ENCODE measurements around the gene KLF11.

DNA sequence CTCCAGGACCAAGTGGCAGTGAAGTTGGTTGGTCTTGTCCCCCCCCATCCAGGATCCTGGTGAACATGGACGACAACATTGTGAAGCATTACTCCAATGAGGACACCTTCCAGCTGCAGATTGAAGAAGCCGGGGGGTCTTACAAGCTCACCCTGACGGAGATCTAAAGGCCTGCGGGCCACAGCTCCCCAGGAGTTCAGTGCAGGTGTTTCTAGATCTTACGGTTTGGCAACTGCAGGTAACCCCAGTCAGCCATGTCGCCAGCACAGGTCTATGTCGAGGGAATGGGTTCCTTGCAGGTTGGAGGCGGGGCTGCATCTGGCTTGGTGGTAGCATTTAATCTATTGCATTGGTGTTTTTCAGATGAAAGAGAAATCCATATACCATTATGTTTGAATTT is 42.8 kb upstream of the KLF11 start:
- no peak for TF ChIP-seq EP300 (IDR thresholded peaks at IDR 0.05; ENCODE audit: borderline replicate concordance)
- TF ChIP-seq YY1 (IDR thresholded peaks at IDR 0.05; ENCODE audit: low read depth): no peak
- TF ChIP-seq, protein P1, sequence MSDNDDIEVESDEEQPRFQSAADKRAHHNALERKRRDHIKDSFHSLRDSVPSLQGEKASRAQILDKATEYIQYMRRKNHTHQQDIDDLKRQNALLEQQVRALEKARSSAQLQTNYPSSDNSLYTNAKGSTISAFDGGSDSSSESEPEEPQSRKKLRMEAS (IDR thresholded peaks at IDR 0.05): no peak
- TF ChIP-seq TAF1 (IDR thresholded peaks at IDR 0.05; ENCODE audit: low read depth): no peak
- TF ChIP-seq CREB1 (IDR thresholded peaks at IDR 0.05; ENCODE audit: low read depth): no peak
- no peak for TF ChIP-seq FOXM1 (IDR thresholded peaks at IDR 0.05; ENCODE audit: borderline replicate concordance, low read depth)
- TF ChIP-seq CEBPB (IDR thresholded peaks at IDR 0.05): no peak
- no peak for TF ChIP-seq EGR1 (IDR thresholded peaks at IDR 0.05)
- TF ChIP-seq REST (IDR thresholded peaks at IDR 0.05; ENCODE audit: low read depth): no peak
- TF ChIP-seq TCF12 (IDR thresholded peaks at IDR 0.05; ENCODE audit: low read depth): no peak
- no peak for TF ChIP-seq RAD21 (IDR thresholded peaks at IDR 0.05; ENCODE audit: low read depth)
- no peak for TF ChIP-seq ZBTB7A (IDR thresholded peaks at IDR 0.05; ENCODE audit: low read depth)
- TF ChIP-seq, protein P2, sequence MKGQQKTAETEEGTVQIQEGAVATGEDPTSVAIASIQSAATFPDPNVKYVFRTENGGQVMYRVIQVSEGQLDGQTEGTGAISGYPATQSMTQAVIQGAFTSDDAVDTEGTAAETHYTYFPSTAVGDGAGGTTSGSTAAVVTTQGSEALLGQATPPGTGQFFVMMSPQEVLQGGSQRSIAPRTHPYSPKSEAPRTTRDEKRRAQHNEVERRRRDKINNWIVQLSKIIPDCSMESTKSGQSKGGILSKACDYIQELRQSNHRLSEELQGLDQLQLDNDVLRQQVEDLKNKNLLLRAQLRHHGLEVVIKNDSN (IDR thresholded peaks at IDR 0.05): no peak
